GM12891 (cell line): ENCODE data around the gene FAM50B.

Experiments
- PAX5 ChIP-seq: IDR thresholded peaks from 2 replicates; pipeline ENCODE4 v1.6.1; 2011; ENCODE audit warnings: low read length, moderate library complexity, mild to moderate bottlenecking; ENCODE audit not compliant: insufficient read depth, severe bottlenecking
- POLR2A ChIP-seq: IDR thresholded peaks from 2 replicates; pipeline ENCODE4 v1.6.1; 2011; ENCODE audit warnings: low read depth, low read length, control low read depth
- POLR2AphosphoS5 ChIP-seq: IDR thresholded peaks from 2 replicates; pipeline ENCODE4 v1.6.1; 2011; ENCODE audit warnings: low read depth, low read length, control low read depth
- POU2F2 ChIP-seq: IDR thresholded peaks from 2 replicates; pipeline ENCODE4 v1.6.1; 2011; ENCODE audit warnings: low read depth, mild to moderate bottlenecking, control low read depth, low read length, moderate library complexity
- SPI1 ChIP-seq: IDR thresholded peaks from 2 replicates; pipeline ENCODE4 v1.6.1; 2011; ENCODE audit warnings: low read depth, low read length, control low read depth
- TAF1 ChIP-seq: IDR thresholded peaks from 2 replicates; pipeline ENCODE4 v1.6.1; 2011; ENCODE audit warnings: low read depth, low read length, control low read depth

DNA sequence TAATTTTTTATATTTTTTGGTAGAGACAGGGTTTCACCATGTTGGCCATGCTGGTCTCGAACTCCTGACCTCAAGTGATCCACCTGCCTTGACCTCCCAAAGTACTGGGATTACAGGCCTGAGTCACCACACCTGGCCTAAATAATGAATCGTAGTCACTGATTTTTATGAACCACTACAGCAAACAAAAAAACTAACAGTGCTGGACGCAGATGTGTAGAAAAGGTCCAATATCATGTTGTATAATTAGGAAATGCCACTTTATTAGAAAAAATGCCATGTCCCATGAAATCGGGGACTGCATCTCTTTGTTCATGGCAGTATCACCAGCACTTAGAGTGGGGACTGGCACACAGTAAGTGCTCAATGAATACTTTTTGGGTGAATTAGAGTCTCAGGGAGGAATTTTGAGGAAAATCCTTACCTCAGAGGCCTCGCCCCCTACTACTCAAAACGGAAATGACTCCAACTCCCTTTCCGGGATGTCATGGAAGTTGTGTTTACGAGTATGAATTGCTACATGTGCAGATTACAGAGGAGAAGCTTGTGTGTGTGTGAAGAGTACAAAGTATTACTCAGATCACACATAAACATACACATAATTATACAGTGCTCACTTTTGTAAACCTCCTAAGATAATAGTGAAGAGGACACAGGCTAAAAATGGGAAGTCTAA lies 43.6 kb upstream of the FAM50B start:
- no peak for TF ChIP-seq POLR2AphosphoS5
- TF ChIP-seq POLR2A = no peak
- TF ChIP-seq PAX5 = no peak
- no peak for TF ChIP-seq SPI1
- TF ChIP-seq TAF1 = no peak
- no peak for TF ChIP-seq POU2F2
